ENCODE results near the gene TMIE. TPM values are rescaled to one million over a fixed set of nuclear protein-coding genes. Genes with fewer than 3 reads are reported as not detected.

The TMIE gene
- total and polyA plus RNA-seq, 2 of the 4 experiments (the other 2 are of a cell fraction) = 0.12 TPM; not detected in 1

GRCh38 chr3:46755646-46756045 lies 54.5 kb downstream of the TMIE start:
- H3K18ac ChIP-seq (ENCODE audit: low read depth, low read length) = no peak overlapping the region
- no peak overlapping the region for H3K14ac ChIP-seq (replicated peaks; ENCODE audit: low read depth, low read length)
- H3K36me3 ChIP-seq (ENCODE audit: control insufficient read depth, insufficient read depth, low read length) = no peaks in the 10 kb centered on the region
- no peak overlapping the region for H2AFZ ChIP-seq (replicated peaks; ENCODE audit: low read length, poor library complexity)
- H4K91ac ChIP-seq (ENCODE audit: insufficient read depth, low read depth, low read length) = no peak overlapping the region
- no peak overlapping the region for H2BK15ac ChIP-seq (ENCODE audit: low read depth, low read length)
- no peak overlapping the region for H3K4me3 ChIP-seq (ENCODE audit: insufficient read depth, low read depth, low read length)
- no peak overlapping the region for H2BK20ac ChIP-seq (ENCODE audit: low read depth, low read length)
- no peak overlapping the region for H3K4me2 ChIP-seq (ENCODE audit: low read depth, low read length)
- H3K27me3 ChIP-seq (ENCODE audit: control insufficient read depth, insufficient read depth, low read length) = peaks cover 16% of the 10 kb centered on the region
- H3K4ac ChIP-seq (ENCODE audit: low read depth, low read length) = no peak overlapping the region
- H3K23ac ChIP-seq (ENCODE audit: low read depth, low read length) = no peak overlapping the region
- DNase-seq (no peak), ATAC-seq (ENCODE audit: low read depth) (no peak)
- no peak for TF ChIP-seq POLR2A (IDR thresholded peaks at IDR 0.05; ENCODE audit: low read depth, low read length)
- no peak for TF ChIP-seq CHD1 (IDR thresholded peaks at IDR 0.05; ENCODE audit: low read depth, low read length)
- no peak for TF ChIP-seq FOS (IDR thresholded peaks at IDR 0.05; ENCODE audit: low read depth, low read length)
- no peak for TF ChIP-seq NFE2L2 (IDR thresholded peaks at IDR 0.05; ENCODE audit: low read depth, low read length)
- TF ChIP-seq SMC3 (IDR thresholded peaks at IDR 0.05; ENCODE audit: low read depth, low read length) = no peak
- no peak for TF ChIP-seq BHLHE40 (IDR thresholded peaks at IDR 0.05; ENCODE audit: low read depth, low read length)
- no peak for TF ChIP-seq RAD21 (IDR thresholded peaks at IDR 0.05; ENCODE audit: low read length)
- no peak for TF ChIP-seq RFX5 (IDR thresholded peaks at IDR 0.05; ENCODE audit: low read depth, low read length)
- TF ChIP-seq, protein P1, sequence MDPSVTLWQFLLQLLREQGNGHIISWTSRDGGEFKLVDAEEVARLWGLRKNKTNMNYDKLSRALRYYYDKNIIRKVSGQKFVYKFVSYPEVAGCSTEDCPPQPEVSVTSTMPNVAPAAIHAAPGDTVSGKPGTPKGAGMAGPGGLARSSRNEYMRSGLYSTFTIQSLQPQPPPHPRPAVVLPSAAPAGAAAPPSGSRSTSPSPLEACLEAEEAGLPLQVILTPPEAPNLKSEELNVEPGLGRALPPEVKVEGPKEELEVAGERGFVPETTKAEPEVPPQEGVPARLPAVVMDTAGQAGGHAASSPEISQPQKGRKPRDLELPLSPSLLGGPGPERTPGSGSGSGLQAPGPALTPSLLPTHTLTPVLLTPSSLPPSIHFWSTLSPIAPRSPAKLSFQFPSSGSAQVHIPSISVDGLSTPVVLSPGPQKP (IDR thresholded peaks at IDR 0.05; ENCODE audit: borderline replicate concordance, low read depth, low read length) = no peak
- TF ChIP-seq RCOR1 (IDR thresholded peaks at IDR 0.05; ENCODE audit: insufficient replicate concordance, low read length) = no peak
- TF ChIP-seq MXI1 (IDR thresholded peaks at IDR 0.05; ENCODE audit: borderline replicate concordance, low read depth, low read length) = no peak
- TF ChIP-seq CEBPB (IDR thresholded peaks at IDR 0.05; ENCODE audit: low read depth, low read length) = no peak
- TF ChIP-seq, protein P2, sequence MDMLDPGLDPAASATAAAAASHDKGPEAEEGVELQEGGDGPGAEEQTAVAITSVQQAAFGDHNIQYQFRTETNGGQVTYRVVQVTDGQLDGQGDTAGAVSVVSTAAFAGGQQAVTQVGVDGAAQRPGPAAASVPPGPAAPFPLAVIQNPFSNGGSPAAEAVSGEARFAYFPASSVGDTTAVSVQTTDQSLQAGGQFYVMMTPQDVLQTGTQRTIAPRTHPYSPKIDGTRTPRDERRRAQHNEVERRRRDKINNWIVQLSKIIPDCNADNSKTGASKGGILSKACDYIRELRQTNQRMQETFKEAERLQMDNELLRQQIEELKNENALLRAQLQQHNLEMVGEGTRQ (IDR thresholded peaks at IDR 0.05; ENCODE audit: low read depth, low read length) = no peak
- no peak overlapping the region for H3K9ac ChIP-seq (ENCODE audit: low read depth, low read length)
- H2BK5ac ChIP-seq (ENCODE audit: low read depth, low read length, poor library complexity, severe bottlenecking) = no peak overlapping the region
- no TSS peak for BruUV-seq (replicated peaks)
- in situ Hi-C loops (cut with MboI; ENCODE audit: low sequenced_read_pairs) = no loop called here
- H3K9me3 ChIP-seq (ENCODE audit: control insufficient read depth, insufficient read depth, low read length) = no peaks in the 10 kb centered on the region
- CTCF ChIA-PET = no interaction called here
- POLR2A ChIA-PET (ENCODE audit: unreplicated experiment) = no interaction called here
- no peak overlapping the region for H4K8ac ChIP-seq (ENCODE audit: low read depth in 2 of 2, low read length in 2 of 2)
- H3K79me1 ChIP-seq (ENCODE audit: low read depth in 1 of 2, low read length in 2 of 2) = no peaks in the 10 kb centered on the region
- dilution Hi-C loops (cut with HindIII; ENCODE audit: low sequenced_read_pairs, unreplicated experiment) = no loop called here
- no peaks in the 10 kb centered on the region for H3K9me1 ChIP-seq (ENCODE audit: insufficient read depth, low read length)
- H4K20me1 ChIP-seq (ENCODE audit: insufficient read depth, low read length) = no peaks in the 10 kb centered on the region
- no CpG with 5 or more reads among the region's 6 CpGs for WGBS, 2 experiments (ENCODE audit: extremely low coverage in 2 of 2, insufficient read length in 1 of 2)
- H3K27ac ChIP-seq (ENCODE audit: insufficient read depth, low read length) = no peak overlapping the region
- H2AK9ac ChIP-seq (replicated peaks; ENCODE audit: low read depth, low read length, poor library complexity) = no peak overlapping the region
- no peak overlapping the region for H3K56ac ChIP-seq (ENCODE audit: extremely low read depth, insufficient read depth, low read length)
- H2AK5ac ChIP-seq (ENCODE audit: low read depth, low read length) = no peak overlapping the region
- no peak overlapping the region for H2BK120ac ChIP-seq (ENCODE audit: low read depth, low read length)
- no peaks in the 10 kb centered on the region for H3K4me1 ChIP-seq (ENCODE audit: control insufficient read depth, insufficient read depth, low read length)
- intact Hi-C loops (cut with micrococcal nuclease) = no loop called here
- H4K5ac ChIP-seq (ENCODE audit: low read depth, low read length) = no peak overlapping the region

All from IMR-90 (cell line).